AG09309 (cell line): ENCODE results near the gene ABCG2.

Experiments used
- DNase-seq: peaks from one replicate; pipeline ENCODE4 v3.0.0-alpha.2; 2010; ENCODE audit warnings: low read depth
- H3K4me3 ChIP-seq: 2 replicates; pipeline ENCODE4 v1.5.1; 2011; ENCODE audit warnings: mild to moderate bottlenecking, low read depth, low read length, moderate library complexity; ENCODE audit not compliant: control insufficient read depth
- TF ChIP-seq, protein P1 (sequence below): IDR thresholded peaks from 2 replicates; pipeline ENCODE4 v1.5.1; 2011; ENCODE audit warnings: mild to moderate bottlenecking, low read depth, low read length, inconsistent platforms; ENCODE audit not compliant: insufficient read depth, control insufficient read depth; ENCODE audit errors: missing control alignments

ABCG2 gene

DNA sequence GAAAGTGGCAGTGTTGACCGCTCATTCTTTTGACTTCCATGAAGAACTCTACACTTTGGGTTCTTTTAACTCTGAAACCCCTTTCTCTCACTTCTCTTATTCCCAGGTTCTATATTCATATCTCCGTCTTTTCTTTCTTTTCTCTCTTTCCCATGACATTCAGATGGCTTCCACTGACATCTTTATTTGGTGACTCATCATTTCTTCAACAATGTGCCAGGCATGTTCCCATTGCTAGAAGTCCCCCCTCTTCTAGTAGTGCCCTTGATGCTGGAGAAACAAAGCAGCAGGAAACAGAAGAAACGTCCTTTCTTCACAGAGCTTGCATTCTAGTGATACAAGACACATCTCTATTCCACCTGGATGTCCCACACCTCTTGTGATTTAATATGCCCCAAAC lies 117.7 kb downstream of the ABCG2 start:
- DNase-seq = no peak
- H3K4me3 ChIP-seq = no peak overlapping the region
- TF ChIP-seq, protein P1, sequence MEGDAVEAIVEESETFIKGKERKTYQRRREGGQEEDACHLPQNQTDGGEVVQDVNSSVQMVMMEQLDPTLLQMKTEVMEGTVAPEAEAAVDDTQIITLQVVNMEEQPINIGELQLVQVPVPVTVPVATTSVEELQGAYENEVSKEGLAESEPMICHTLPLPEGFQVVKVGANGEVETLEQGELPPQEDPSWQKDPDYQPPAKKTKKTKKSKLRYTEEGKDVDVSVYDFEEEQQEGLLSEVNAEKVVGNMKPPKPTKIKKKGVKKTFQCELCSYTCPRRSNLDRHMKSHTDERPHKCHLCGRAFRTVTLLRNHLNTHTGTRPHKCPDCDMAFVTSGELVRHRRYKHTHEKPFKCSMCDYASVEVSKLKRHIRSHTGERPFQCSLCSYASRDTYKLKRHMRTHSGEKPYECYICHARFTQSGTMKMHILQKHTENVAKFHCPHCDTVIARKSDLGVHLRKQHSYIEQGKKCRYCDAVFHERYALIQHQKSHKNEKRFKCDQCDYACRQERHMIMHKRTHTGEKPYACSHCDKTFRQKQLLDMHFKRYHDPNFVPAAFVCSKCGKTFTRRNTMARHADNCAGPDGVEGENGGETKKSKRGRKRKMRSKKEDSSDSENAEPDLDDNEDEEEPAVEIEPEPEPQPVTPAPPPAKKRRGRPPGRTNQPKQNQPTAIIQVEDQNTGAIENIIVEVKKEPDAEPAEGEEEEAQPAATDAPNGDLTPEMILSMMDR = no peak
